Thoracic aorta (tissue), 2 donors: ENCODE results near the gene SPNS1. TPM values are rescaled to one million over a fixed set of nuclear protein-coding genes. Genes with fewer than 3 reads are reported as not detected.

Experiments used
- ATAC-seq: fragments of 150-250 bp; one replicate; pipeline ENCODE4 v1.8.0; 2017; ENCODE audit warnings: low read depth; ENCODE audit not compliant: insufficient number of reproducible peaks, low FRiP score
- DNase-seq: peaks from one replicate; pipeline ENCODE4 v3.0.0-alpha.2; 2020; ENCODE audit warnings: low spot score
- H3K27ac ChIP-seq, 2 donors: fragments of 200-600 bp; sonication (generic); 1 replicate in 1 of 2; 2 replicates in 1 of 2; pipeline ENCODE4 v1.5.1; 2016; ENCODE audit warnings: mild to moderate bottlenecking in 2 of 2, moderate library complexity in 2 of 2
- H3K27me3 ChIP-seq: fragments of 200-600 bp; sonication (generic); replicated peaks from 2 replicates; pipeline ENCODE4 v1.6.0; 2016; ENCODE audit warnings: mild to moderate bottlenecking; ENCODE audit not compliant: insufficient read depth
- H3K36me3 ChIP-seq: fragments of 200-600 bp; sonication (generic); one replicate; pipeline ENCODE4 v1.5.1; 2016
- H3K4me1 ChIP-seq, 2 donors: fragments of 200-600 bp; sonication (generic); 1 replicate in 1 of 2; 2 replicates in 1 of 2; pipeline versions ENCODE4 v1.5.1 to v1.6.0; 2016; ENCODE audit warnings: low read depth in 2 of 2, mild to moderate bottlenecking in 1 of 2; ENCODE audit not compliant: control insufficient read depth in 1 of 2
- H3K4me3 ChIP-seq: fragments of 200-600 bp; sonication (generic); 2 replicates; pipeline ENCODE4 v1.5.1; 2016; ENCODE audit warnings: mild to moderate bottlenecking
- H3K9me3 ChIP-seq: fragments of 200-600 bp; sonication (generic); 2 replicates; pipeline ENCODE4 v1.5.1; 2016
- total RNA-seq, 2 donors: library from RNA; depleted of rRNA; stranded (reverse); fragments of >200 nt; gene quantifications; one replicate each; pipeline versions ENCODE4 v1.1.0 to v1.2.3, GENCODE V29; 2016
- TF ChIP-seq, protein P1 (sequence below): fragments of 200-600 bp; sonication (generic); IDR thresholded peaks from one replicate; pipeline ENCODE4 v1.5.1; 2019; ENCODE audit warnings: antibody characterized with exemption

Gene SPNS1
- total RNA-seq, 2 donors from 2014 or later, result 21.9 to 36.6 TPM

DNA sequence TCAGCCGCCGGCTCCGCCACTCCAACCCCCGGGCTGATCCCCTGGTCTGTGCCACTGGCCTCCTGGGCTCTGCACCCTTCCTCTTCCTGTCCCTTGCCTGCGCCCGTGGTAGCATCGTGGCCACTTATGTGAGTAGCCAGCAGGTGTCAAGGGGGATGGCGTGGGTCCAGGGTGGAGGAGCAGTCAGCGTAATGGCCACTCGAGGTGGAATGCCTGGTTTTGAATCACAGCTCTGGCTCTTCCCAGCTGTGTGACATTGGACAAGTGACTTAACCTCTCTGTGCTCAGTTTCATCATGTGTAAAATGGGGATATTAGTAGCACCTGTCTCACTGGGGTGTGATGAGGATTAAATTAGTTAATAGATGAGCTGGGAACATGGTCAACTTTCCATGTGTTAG, 7.8 kb downstream of the SPNS1 start:
- Histone ChIP-seq H3K27me3 (no peaks in the 10 kb centered on the region), H3K4me3 (no peak overlapping the region), H3K27ac (no peak overlapping the region), H3K9me3 (peaks cover 6% of the 10 kb centered on the region), H3K36me3 (peaks cover 47% of the 10 kb centered on the region), H3K4me1 (no peaks in the 10 kb centered on the region)
- no peak for ATAC-seq
- DNase-seq, result no peak
- TF ChIP-seq, protein P1, sequence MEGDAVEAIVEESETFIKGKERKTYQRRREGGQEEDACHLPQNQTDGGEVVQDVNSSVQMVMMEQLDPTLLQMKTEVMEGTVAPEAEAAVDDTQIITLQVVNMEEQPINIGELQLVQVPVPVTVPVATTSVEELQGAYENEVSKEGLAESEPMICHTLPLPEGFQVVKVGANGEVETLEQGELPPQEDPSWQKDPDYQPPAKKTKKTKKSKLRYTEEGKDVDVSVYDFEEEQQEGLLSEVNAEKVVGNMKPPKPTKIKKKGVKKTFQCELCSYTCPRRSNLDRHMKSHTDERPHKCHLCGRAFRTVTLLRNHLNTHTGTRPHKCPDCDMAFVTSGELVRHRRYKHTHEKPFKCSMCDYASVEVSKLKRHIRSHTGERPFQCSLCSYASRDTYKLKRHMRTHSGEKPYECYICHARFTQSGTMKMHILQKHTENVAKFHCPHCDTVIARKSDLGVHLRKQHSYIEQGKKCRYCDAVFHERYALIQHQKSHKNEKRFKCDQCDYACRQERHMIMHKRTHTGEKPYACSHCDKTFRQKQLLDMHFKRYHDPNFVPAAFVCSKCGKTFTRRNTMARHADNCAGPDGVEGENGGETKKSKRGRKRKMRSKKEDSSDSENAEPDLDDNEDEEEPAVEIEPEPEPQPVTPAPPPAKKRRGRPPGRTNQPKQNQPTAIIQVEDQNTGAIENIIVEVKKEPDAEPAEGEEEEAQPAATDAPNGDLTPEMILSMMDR, result no peak

DNA sequence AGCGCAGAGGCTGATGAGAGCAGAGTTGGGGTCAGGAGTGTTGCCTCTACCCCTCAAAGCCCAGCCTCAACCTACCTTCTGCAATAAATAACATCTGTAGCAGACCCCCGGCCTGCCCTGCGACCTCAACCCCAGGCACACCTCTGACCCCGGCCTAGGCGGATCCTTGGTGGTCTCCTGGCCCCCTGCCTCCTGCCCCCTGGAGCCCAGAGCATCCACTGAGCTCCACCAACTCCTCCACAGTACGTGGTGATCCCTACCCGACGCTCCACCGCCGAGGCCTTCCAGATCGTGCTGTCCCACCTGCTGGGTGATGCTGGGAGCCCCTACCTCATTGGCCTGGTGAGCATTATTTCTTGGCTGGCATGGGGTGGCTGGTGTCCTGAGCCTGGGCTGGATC, 8.4 kb downstream of the SPNS1 start:
- DNase-seq, result no peak
- no peaks in the 10 kb centered on the region for H3K4me1 ChIP-seq

DNA sequence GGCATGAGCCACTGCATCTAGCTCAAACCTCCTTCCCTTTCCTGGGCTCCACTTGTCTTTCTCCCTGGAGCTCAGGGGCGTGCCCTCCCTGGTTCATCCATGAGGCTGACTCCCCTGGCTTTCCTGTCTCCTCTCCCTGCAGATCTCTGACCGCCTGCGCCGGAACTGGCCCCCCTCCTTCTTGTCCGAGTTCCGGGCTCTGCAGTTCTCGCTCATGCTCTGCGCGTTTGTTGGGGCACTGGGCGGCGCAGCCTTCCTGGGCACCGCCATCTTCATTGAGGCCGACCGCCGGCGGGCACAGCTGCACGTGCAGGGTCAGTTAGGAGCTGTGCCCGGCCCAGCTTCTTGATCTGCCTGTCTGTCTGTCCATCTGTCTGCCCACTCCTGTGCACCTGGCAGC, 9.1 kb downstream of the SPNS1 start:
- ATAC-seq (no peak), DNase-seq (no peak)
- H3K36me3 ChIP-seq, result peaks cover 49% of the 10 kb centered on the region
- no peak overlapping the region for H3K4me3 ChIP-seq
- H3K9me3 ChIP-seq, result peaks cover 6% of the 10 kb centered on the region
- TF ChIP-seq, protein P1, result no peak
- no peak overlapping the region for H3K27ac ChIP-seq
- H3K27me3 ChIP-seq, result no peaks in the 10 kb centered on the region
- H3K4me1 ChIP-seq, result no peaks in the 10 kb centered on the region

More for the DNA sequence above, 8.4 kb downstream of the SPNS1 start:
- Histone ChIP-seq H3K4me3 (no peak overlapping the region), H3K27ac (no peak overlapping the region), H3K9me3 (peaks cover 6% of the 10 kb centered on the region), H3K36me3 (peaks cover 47% of the 10 kb centered on the region), H3K27me3 (no peaks in the 10 kb centered on the region)
- TF ChIP-seq, protein P1, result no peak
- no peak for ATAC-seq

DNA sequence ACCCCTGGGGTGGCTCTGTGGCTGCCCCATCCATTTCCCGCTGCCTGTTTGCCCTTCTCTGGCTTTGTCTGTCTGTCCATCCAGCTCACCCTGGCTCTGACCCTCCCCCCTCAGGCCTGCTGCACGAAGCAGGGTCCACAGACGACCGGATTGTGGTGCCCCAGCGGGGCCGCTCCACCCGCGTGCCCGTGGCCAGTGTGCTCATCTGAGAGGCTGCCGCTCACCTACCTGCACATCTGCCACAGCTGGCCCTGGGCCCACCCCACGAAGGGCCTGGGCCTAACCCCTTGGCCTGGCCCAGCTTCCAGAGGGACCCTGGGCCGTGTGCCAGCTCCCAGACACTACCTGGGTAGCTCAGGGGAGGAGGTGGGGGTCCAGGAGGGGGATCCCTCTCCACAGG, 9.5 kb downstream of the SPNS1 start:
- TF ChIP-seq, protein P1, result no peak
- DNase-seq, result no peak
- Histone ChIP-seq H3K4me1 (no peaks in the 10 kb centered on the region), H3K36me3 (peaks cover 49% of the 10 kb centered on the region), H3K27me3 (no peaks in the 10 kb centered on the region), H3K9me3 (peaks cover 6% of the 10 kb centered on the region), H3K4me3 (no peak overlapping the region), H3K27ac (no peak overlapping the region)
- no peak for ATAC-seq

DNA sequence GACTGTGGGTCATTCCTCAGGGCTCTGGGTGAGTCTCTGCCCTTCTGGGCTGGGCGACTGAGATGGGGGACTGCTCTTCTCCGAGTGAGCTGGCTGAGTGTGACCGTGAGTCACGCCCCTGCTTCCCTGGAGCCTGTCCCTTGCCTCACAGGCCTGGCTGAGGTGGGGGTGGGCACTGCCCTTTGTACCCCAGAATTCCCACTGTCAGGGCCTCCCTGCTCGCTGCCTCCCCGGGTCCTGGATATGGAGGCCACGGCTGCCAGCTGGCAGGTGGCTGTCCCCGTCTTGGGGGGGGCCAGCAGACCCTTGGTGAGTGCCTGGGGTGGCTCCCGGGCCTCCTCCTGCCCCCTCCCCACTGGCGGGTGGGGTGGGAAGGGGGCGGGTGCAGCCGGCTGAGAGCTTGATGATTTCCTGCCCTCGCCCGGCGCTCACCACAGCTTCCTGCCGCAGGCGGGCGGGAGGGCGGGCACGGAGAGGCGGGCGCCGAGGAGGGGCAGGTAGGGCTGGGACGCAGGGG, 10.1 kb downstream of the SPNS1 start, which contains the start of gene LAT:
Gene LAT (plus strand): TSS at position 434 of the 517 bp plus-strand sequence. CDS start 366 bp downstream, outside the sequence.
- Histone ChIP-seq H3K36me3 (peaks cover 49% of the 10 kb centered on the region), H3K27me3 (no peaks in the 10 kb centered on the region), H3K27ac (no peak within 1 kb of the TSS), H3K9me3 (peaks cover 6% of the 10 kb centered on the region), H3K4me1 (no peaks in the 10 kb centered on the region), H3K4me3 (peak within 1 kb of the TSS; percentile 31)
- no peak for DNase-seq
- TF ChIP-seq, protein P1, result no peak
- ATAC-seq, result no peak
